H9 (cell line): ENCODE results near the gene LARGE1. TPM values are rescaled to one million over a fixed set of nuclear protein-coding genes. Genes with fewer than 3 reads are reported as not detected.

ENCODE experiments used
- DNase-seq: peaks from one replicate; pipeline ENCODE4 v3.0.0-alpha.2; 2017
- H2AFZ ChIP-seq: one replicate; pipeline ENCODE4 v1.6.1; 2013; ENCODE audit warnings: mild to moderate bottlenecking, low read length, control low read depth, moderate library complexity
- H2AK5ac ChIP-seq: 2 replicates; pipeline ENCODE4 v1.6.1; 2013; ENCODE audit warnings: low read length, control low read depth, mixed read lengths; ENCODE audit not compliant: insufficient read length
- H2BK120ac ChIP-seq: one replicate; pipeline ENCODE4 v1.6.1; 2013; ENCODE audit warnings: low read depth, mild to moderate bottlenecking, low read length, control low read depth, inconsistent platforms; ENCODE audit not compliant: poor library complexity, severe bottlenecking
- H2BK12ac ChIP-seq: 2 replicates; pipeline ENCODE4 v1.6.1; 2013; ENCODE audit warnings: low read length, control low read depth, mixed read lengths, low read depth; ENCODE audit not compliant: insufficient read length
- H2BK15ac ChIP-seq: 2 replicates; pipeline ENCODE4 v1.6.1; 2013; ENCODE audit warnings: low read depth, low read length, control low read depth
- H2BK20ac ChIP-seq: one replicate; pipeline ENCODE4 v1.6.1; 2013; ENCODE audit warnings: low read depth, mild to moderate bottlenecking, low read length, control low read depth, inconsistent platforms; ENCODE audit not compliant: poor library complexity, severe bottlenecking
- H2BK5ac ChIP-seq: 2 replicates; pipeline ENCODE4 v1.6.1; 2013; ENCODE audit warnings: low read length, control low read depth, mixed read lengths; ENCODE audit not compliant: insufficient read length
- H3K14ac ChIP-seq: 2 replicates; pipeline ENCODE4 v1.6.1; 2013; ENCODE audit warnings: low read length, control low read depth; ENCODE audit not compliant: insufficient read depth
- H3K18ac ChIP-seq: 2 replicates; pipeline ENCODE4 v1.6.1; 2013; ENCODE audit warnings: low read depth, mild to moderate bottlenecking, mixed read lengths, low read length, control low read depth; ENCODE audit not compliant: insufficient read length
- H3K23ac ChIP-seq: 2 replicates; pipeline ENCODE4 v1.6.1; 2013; ENCODE audit warnings: low read length, control low read depth, mixed read lengths, low read depth; ENCODE audit not compliant: insufficient read length
- H3K23me2 ChIP-seq: 2 replicates; pipeline ENCODE4 v1.6.1; 2013; ENCODE audit warnings: low read depth, mild to moderate bottlenecking, mixed read lengths, low read length, control low read depth; ENCODE audit not compliant: insufficient read length, poor library complexity, severe bottlenecking
- H3K27ac ChIP-seq: 2 replicates; pipeline ENCODE4 v1.5.1; 2013; ENCODE audit warnings: low read length, control low read depth, mixed read lengths, low read depth; ENCODE audit not compliant: insufficient read length
- H3K27me3 ChIP-seq: 2 replicates; pipeline ENCODE4 v1.6.1; 2013; ENCODE audit warnings: low read length, control low read depth, inconsistent platforms; ENCODE audit not compliant: insufficient read depth
- H3K4ac ChIP-seq: 2 replicates; pipeline ENCODE4 v1.6.1; 2013; ENCODE audit warnings: low read depth, mild to moderate bottlenecking, control low read depth, inconsistent platforms, low read length, moderate library complexity
- H3K4me1 ChIP-seq: 2 replicates; pipeline ENCODE4 v1.6.1; 2013; ENCODE audit warnings: low read length, control low read depth, inconsistent platforms; ENCODE audit not compliant: insufficient read depth
- H3K4me2 ChIP-seq: 2 replicates; pipeline ENCODE4 v1.6.1; 2013; ENCODE audit warnings: low read length, control low read depth, mixed read lengths; ENCODE audit not compliant: insufficient read length, insufficient read depth
- H3K56ac ChIP-seq: 2 replicates; pipeline ENCODE4 v1.6.1; 2013; ENCODE audit warnings: low read depth, mild to moderate bottlenecking, mixed read lengths, low read length, control low read depth; ENCODE audit not compliant: insufficient read length
- H3K79me1 ChIP-seq: 2 replicates; pipeline ENCODE4 v1.6.1; 2013; ENCODE audit warnings: low read depth, mild to moderate bottlenecking, moderate library complexity, low read length, control low read depth, inconsistent platforms; ENCODE audit not compliant: insufficient read depth, poor library complexity, severe bottlenecking
- H3K79me2 ChIP-seq: 2 replicates; pipeline ENCODE4 v1.6.1; 2013; ENCODE audit warnings: low read length, control low read depth, inconsistent platforms; ENCODE audit not compliant: insufficient read depth
- H3K9ac ChIP-seq: 2 replicates; pipeline ENCODE4 v1.6.1; 2013; ENCODE audit warnings: low read length, control low read depth, mixed read lengths; ENCODE audit not compliant: insufficient read length; ENCODE audit errors: extremely low read depth
- H3K9me3 ChIP-seq: one replicate; pipeline ENCODE4 v1.6.1; 2013; ENCODE audit warnings: low read depth, low read length, inconsistent platforms; ENCODE audit not compliant: control insufficient read depth
- H3T11ph ChIP-seq: one replicate; pipeline ENCODE4 v1.6.1; 2013; ENCODE audit warnings: mild to moderate bottlenecking, low read length, control low read depth, inconsistent platforms
- H4K20me1 ChIP-seq: one replicate; pipeline ENCODE4 v1.6.1; 2013; ENCODE audit not compliant: control insufficient read depth, insufficient read length, insufficient read depth
- H4K5ac ChIP-seq: 2 replicates; pipeline ENCODE4 v1.6.1; 2013; ENCODE audit warnings: low read depth, mild to moderate bottlenecking, mixed read lengths, low read length, control low read depth; ENCODE audit not compliant: insufficient read length
- H4K8ac ChIP-seq: replicated peaks from 2 replicates; pipeline ENCODE4 v1.6.1; 2013; ENCODE audit warnings: low read length, control low read depth, mixed read lengths, low read depth; ENCODE audit not compliant: insufficient read length
- H4K91ac ChIP-seq: 2 replicates; pipeline ENCODE4 v1.6.1; 2013; ENCODE audit warnings: low read depth, mild to moderate bottlenecking, moderate library complexity, mixed read lengths, low read length, control low read depth; ENCODE audit not compliant: insufficient read length
- H3K27ac Mint-ChIP-seq, 3 experiments: 2 replicates in 2 of 3; 3 replicates in 1 of 3; pipeline ENCODE4 v1.8.0; 2020 to 2021; ENCODE audit warnings: mixed read lengths in 3 of 3, mild to moderate bottlenecking in 1 of 3, moderate library complexity in 1 of 3
- H3K27me3 Mint-ChIP-seq: 2 replicates; pipeline ENCODE4 v1.8.0; 2021; ENCODE audit warnings: low read depth, mild to moderate bottlenecking, moderate library complexity, mixed read lengths
- H3K36me3 Mint-ChIP-seq, 3 experiments: 2 replicates in 2 of 3; 3 replicates in 1 of 3; pipeline ENCODE4 v1.8.0; 2020 to 2021; ENCODE audit warnings: low read depth in 3 of 3, mixed read lengths in 3 of 3; ENCODE audit not compliant: insufficient read depth in 1 of 3
- H3K4me1 Mint-ChIP-seq, 2 experiments: 2 replicates each; pipeline ENCODE4 v1.8.0; 2020; ENCODE audit warnings: mixed read lengths in 2 of 2
- H3K4me3 Mint-ChIP-seq, 2 experiments: 2 replicates in 1 of 2; 3 replicates in 1 of 2; pipeline ENCODE4 v1.8.0; 2020 to 2021; ENCODE audit warnings: mild to moderate bottlenecking in 2 of 2, mixed read lengths in 2 of 2, moderate library complexity in 1 of 2
- H3K9me3 Mint-ChIP-seq, 2 experiments: 2 replicates in 1 of 2; 3 replicates in 1 of 2; pipeline ENCODE4 v1.8.0; 2020; ENCODE audit warnings: mild to moderate bottlenecking in 2 of 2, mixed read lengths in 2 of 2, moderate library complexity in 1 of 2
- CTCF ChIP-seq: fragments of 200-600 bp; sonication (generic); conservative IDR thresholded peaks from 3 replicates; pipeline ENCODE4 v1.8.0; 2021; ENCODE audit warnings: antibody characterized with exemption, mild to moderate bottlenecking
- WGBS: extraction: QIAGEN DNeasy Blood & Tissue Kit; methylation state at CpG from one replicate; pipeline ENCODE4 v1.1.7; 2013; ENCODE audit warnings: missing lambda C conversion rate, low lambda C conversion rate, mixed read lengths; ENCODE audit not compliant: insufficient read length; ENCODE audit errors: extremely low coverage; 5-methylcytosine and 5-hydroxymethylcytosine counted together
- total RNA-seq: library from RNA; stranded (reverse); gene quantifications from 2 replicates; pipeline ENCODE4 v1.2.1, GENCODE V29; 2021

The LARGE1 gene
- total RNA-seq, 1 experiment from 2014 or later, result 43.5 TPM

- WGBS, result no CpG with 5 or more reads among the region's 13 CpGs
- no peak overlapping the region for H3K18ac ChIP-seq
- H3K9me3 Mint-ChIP-seq, result no peaks in the 10 kb centered on the region
- no peaks in the 10 kb centered on the region for H3K23me2 ChIP-seq
- H3K4me1 Mint-ChIP-seq, result peaks cover 74 to 77% of the 10 kb centered on the region in 2 experiments
- no peak overlapping the region for H2AK5ac ChIP-seq
- H3K9ac ChIP-seq, result no peak overlapping the region
- H3K27ac ChIP-seq, result no peak overlapping the region
- H3K79me2 ChIP-seq, result peaks cover 72% of the 10 kb centered on the region; the same call in 1 of the 2 replicates
- no peak overlapping the region for H2BK20ac ChIP-seq
- no peak for TF ChIP-seq CTCF
- H3K56ac ChIP-seq, result no peak overlapping the region
- no peaks in the 10 kb centered on the region for H3K27me3 ChIP-seq
- H3K4ac ChIP-seq, result no peak overlapping the region
- no peak overlapping the region for H4K8ac ChIP-seq
- H3K79me1 ChIP-seq, result peaks cover 20% of the 10 kb centered on the region
- DNase-seq, result no peak
- H2BK5ac ChIP-seq, result no peak overlapping the region
- no peak overlapping the region for H2BK120ac ChIP-seq
- H2BK12ac ChIP-seq, result no peak overlapping the region
- H4K5ac ChIP-seq, result no peak overlapping the region
- no peak overlapping the region for H3T11ph ChIP-seq
- H3K9me3 ChIP-seq, result no peaks in the 10 kb centered on the region
- no peaks in the 10 kb centered on the region for H3K27me3 Mint-ChIP-seq
- H3K4me3 Mint-ChIP-seq, result no peak overlapping the region
- no peak overlapping the region for H3K23ac ChIP-seq
- no peak overlapping the region for H3K4me2 ChIP-seq
- H3K36me3 Mint-ChIP-seq, result peaks cover 0 to 3% (median 0%) of the 10 kb centered on the region in 3 experiments; a peak in 2 of 7 replicates
- no peak overlapping the region for H2BK15ac ChIP-seq
- H3K4me1 ChIP-seq, result peaks cover 30% of the 10 kb centered on the region
- H4K20me1 ChIP-seq, result peaks cover 3% of the 10 kb centered on the region
- H4K91ac ChIP-seq, result no peak overlapping the region
- peak overlapping the region in 2 of 3 experiments; percentile 37 to 56; a peak in 3 of 7 replicates for H3K27ac Mint-ChIP-seq
- no peak overlapping the region for H3K14ac ChIP-seq
- H2AFZ ChIP-seq, result no peak overlapping the region
Observed at GRCh38 chr22:33887173-33887572, 33.1 kb downstream of the LARGE1 start.
